H1 (cell line): ENCODE data around the gene AIM2.
A peak's percentile ranks its signal among the peaks of the same experiment; 100 is the strongest.

Experiments
- CHD1 ChIP-seq: IDR thresholded peaks from 2 replicates; pipeline ENCODE4 v1.6.1; 2012; ENCODE audit warnings: low read depth, low read length, improper control_type of control experiment
- CTCF ChIP-seq, 3 experiments: IDR thresholded peaks; 1 replicate in 2 of 3; 2 replicates in 1 of 3; pipeline versions ENCODE4 v1.5.1 to v1.6.1; 2011; ENCODE audit warnings: low read length in 3 of 3, mild to moderate bottlenecking in 3 of 3, inconsistent platforms in 2 of 3, low read depth in 1 of 3, moderate library complexity in 1 of 3; ENCODE audit not compliant: insufficient read depth in 1 of 3; ENCODE audit errors: control extremely low read depth in 1 of 3
- EZH2 ChIP-seq: fragments of 200-600 bp; sonication (generic); IDR thresholded peaks from 2 replicates; pipeline ENCODE4 v1.7.1; 2012; ENCODE audit warnings: low read depth, mild to moderate bottlenecking, moderate library complexity, low read length, inconsistent platforms; ENCODE audit not compliant: severe bottlenecking
- GABPA ChIP-seq: IDR thresholded peaks from 2 replicates; pipeline ENCODE4 v1.6.1; 2011; ENCODE audit warnings: mild to moderate bottlenecking, low read length, moderate library complexity, borderline replicate concordance; ENCODE audit not compliant: insufficient read depth
- HDAC2 ChIP-seq, 2 experiments: fragments of 300-600 bp in 1 of 2; sonication (generic) in 1 of 2; IDR thresholded peaks; 2 replicates each; pipeline ENCODE4 v1.6.1; 2011 to 2012; ENCODE audit warnings: low read depth in 2 of 2, low read length in 2 of 2, mild to moderate bottlenecking in 2 of 2, moderate library complexity in 2 of 2, borderline replicate concordance in 1 of 2, inconsistent platforms in 1 of 2
- NRF1 ChIP-seq: IDR thresholded peaks from 2 replicates; pipeline ENCODE4 v1.6.1; 2011; ENCODE audit warnings: mild to moderate bottlenecking, low read depth, low read length, improper control_type of control experiment
- POLR2A ChIP-seq, 2 experiments: IDR thresholded peaks; 1 replicate in 1 of 2; 2 replicates in 1 of 2; pipeline ENCODE4 v1.6.1; 2011; ENCODE audit warnings: low read depth in 2 of 2, low read length in 2 of 2, mild to moderate bottlenecking in 2 of 2; ENCODE audit errors: control extremely low read depth in 1 of 2
- POLR2AphosphoS5 ChIP-seq: IDR thresholded peaks from 2 replicates; pipeline ENCODE4 v1.6.1; 2011; ENCODE audit warnings: low read depth, low read length
- SIRT6 ChIP-seq: IDR thresholded peaks from one replicate; pipeline ENCODE4 v1.7.1; 2012; ENCODE audit warnings: low read length, inconsistent platforms
- SP1 ChIP-seq: IDR thresholded peaks from 2 replicates; pipeline ENCODE4 v1.6.1; 2011; ENCODE audit warnings: low read depth, low read length
- ZNF274 ChIP-seq: IDR thresholded peaks from 2 replicates; pipeline ENCODE4 v1.7.0; 2012; ENCODE audit warnings: low read length, borderline replicate concordance; ENCODE audit errors: extremely low read depth
- TF ChIP-seq, protein P1 (sequence below): IDR thresholded peaks from 2 replicates; pipeline ENCODE4 v1.6.1; 2011; ENCODE audit warnings: low read length, improper control_type of control experiment
- TF ChIP-seq, protein P2 (sequence below): IDR thresholded peaks from 2 replicates; pipeline ENCODE4 v1.6.1; 2012; ENCODE audit warnings: inconsistent platforms

DNA sequence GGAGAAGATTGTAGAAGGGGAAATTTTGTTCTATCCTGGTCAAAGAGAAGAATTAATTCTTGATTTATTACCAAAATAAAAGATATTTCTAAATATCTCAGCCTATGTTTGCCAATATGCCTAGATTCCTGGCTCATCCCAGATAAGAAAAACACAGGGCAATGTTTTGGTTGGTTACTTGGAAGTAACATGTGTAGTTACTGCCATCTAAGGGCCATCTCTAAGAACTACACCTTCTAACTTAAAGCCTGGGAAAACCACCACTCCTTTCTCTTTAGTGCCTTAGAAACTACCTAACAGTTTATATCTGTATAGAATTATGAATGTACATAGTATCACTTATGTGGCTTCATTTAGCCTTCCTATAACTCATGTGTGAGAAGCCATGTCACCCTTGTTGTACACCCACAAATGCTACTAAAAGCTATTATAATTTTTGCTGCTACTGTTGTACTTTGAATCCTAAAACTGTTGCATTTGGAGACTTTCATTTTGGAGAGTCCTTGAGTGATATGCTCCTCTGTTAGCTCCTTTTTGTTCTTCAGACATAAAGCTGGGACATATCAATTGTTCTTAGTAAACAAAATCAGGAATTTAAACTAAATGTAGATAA lies 4.5 kb downstream of the AIM2 start:
- TF ChIP-seq CTCF (IDR thresholded peaks at IDR 0.05; ENCODE audit: control extremely low read depth in 1 of 3, insufficient read depth in 1 of 3, low read depth in 1 of 3, low read length in 3 of 3) (peak in 2 of 3 experiments; percentile 57 to 69; a peak in 2 of 4 replicates), EZH2 (no peak), POLR2A (IDR thresholded peaks at IDR 0.05; ENCODE audit: control extremely low read depth in 1 of 2, low read depth in 2 of 2, low read length in 2 of 2) (no peak), ZNF274 (no peak), POLR2AphosphoS5 (no peak), SIRT6 (no peak), CHD1 (no peak), NRF1 (no peak), SP1 (no peak), GABPA (no peak), HDAC2 (IDR thresholded peaks at IDR 0.05; ENCODE audit: borderline replicate concordance in 1 of 2, low read depth in 2 of 2, low read length in 2 of 2) (no peak)
- TF ChIP-seq, protein P1, sequence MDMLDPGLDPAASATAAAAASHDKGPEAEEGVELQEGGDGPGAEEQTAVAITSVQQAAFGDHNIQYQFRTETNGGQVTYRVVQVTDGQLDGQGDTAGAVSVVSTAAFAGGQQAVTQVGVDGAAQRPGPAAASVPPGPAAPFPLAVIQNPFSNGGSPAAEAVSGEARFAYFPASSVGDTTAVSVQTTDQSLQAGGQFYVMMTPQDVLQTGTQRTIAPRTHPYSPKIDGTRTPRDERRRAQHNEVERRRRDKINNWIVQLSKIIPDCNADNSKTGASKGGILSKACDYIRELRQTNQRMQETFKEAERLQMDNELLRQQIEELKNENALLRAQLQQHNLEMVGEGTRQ, result no peak
- TF ChIP-seq, protein P2, sequence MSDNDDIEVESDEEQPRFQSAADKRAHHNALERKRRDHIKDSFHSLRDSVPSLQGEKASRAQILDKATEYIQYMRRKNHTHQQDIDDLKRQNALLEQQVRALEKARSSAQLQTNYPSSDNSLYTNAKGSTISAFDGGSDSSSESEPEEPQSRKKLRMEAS, result no peak
